Frontal cortex (tissue), 4 donors: Measurements from ENCODE around the gene C10orf62. TPM values are rescaled to one million over a fixed set of nuclear protein-coding genes. Genes with fewer than 3 reads are reported as not detected.
"Not testable (repeated sequence)": the region's sequence is repeated elsewhere in the genome, so short reads cannot be mapped to it uniquely, and the experiment has no call there.

Experiments
- DNase-seq, 2 donors: peaks; one replicate each; pipeline ENCODE4 v3.0.0; 2012; ENCODE audit warnings: low spot score in 2 of 2
- FAIRE-seq: peaks from 2 replicates; lab custom pipeline; 2012; peaks lifted over from hg19 to GRCh38; lab: Jason Lieb, UNC
- total RNA-seq: library from RNA; depleted of rRNA; stranded (reverse); fragments of >200 nt; gene quantifications from one replicate; pipeline ENCODE4 v1.2.3, GENCODE V29; 2014
- donor health status: control.
- donor health status: control.
- donor health status: control.

The C10orf62 gene
- total RNA-seq, 1 donor from 2014 or later: not detected

DNA sequence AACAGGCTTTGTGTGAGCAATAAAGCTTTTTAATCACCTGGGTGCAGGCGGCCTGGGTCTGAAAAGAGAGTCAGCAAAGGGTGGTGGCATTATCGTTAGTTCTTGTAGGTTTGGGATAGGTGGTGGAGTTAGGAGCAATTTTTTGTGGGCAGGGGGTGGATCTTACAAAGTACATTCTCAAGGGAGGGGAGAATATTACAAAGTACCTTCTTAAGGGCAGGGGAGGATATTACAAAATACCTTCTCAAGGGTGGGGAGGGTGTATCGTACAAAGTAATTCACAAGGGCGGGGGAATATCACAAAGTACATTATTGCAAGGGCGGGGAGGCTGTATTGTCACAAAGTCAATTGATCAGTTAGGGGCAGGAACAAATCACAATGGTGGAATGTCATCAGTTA, 27.2 kb upstream of the C10orf62 start:
- not testable (repeated sequence) for DNase-seq, FAIRE-seq

DNA sequence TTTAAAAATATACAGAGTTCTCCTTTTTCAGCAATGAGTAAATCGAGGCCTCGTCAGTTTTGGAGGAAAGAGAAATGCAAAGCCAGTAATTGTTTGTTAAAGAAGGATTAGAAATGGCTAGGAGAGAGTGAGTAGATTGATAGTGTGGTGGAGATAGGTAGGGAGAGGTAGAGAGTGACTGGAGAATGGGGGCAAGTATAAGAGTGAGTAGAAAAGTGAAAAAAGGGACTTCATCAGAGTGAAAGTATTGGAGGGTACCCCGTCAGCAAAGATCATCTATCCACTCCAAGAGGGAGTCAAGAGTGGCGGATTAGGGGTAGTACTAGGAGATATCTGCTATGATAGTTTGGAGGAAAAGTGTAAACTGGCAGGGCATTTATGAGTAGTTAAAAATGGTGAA, 26.2 kb upstream of the C10orf62 start:
- DNase-seq: no peak
- no peak for FAIRE-seq

DNA sequence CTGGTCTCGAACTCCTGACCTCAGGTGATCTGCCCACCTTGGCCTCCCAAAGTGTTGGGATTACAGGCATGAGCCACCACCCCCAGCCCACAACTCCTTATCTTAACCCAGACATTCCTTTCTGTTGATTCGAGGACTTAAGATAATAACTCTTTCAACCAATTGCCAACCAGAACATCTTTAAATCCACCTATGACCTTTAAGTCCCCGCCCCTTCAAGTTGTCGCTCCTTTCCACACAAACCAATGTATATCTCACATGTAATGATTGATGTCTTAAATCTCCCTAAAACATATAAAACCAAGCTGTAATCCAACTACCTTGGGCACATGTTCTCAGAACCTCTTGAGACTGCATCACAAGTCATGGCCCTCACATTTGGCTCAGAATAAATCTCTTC, 24.7 kb upstream of the C10orf62 start:
- FAIRE-seq (no peak), DNase-seq (no peak)

DNA sequence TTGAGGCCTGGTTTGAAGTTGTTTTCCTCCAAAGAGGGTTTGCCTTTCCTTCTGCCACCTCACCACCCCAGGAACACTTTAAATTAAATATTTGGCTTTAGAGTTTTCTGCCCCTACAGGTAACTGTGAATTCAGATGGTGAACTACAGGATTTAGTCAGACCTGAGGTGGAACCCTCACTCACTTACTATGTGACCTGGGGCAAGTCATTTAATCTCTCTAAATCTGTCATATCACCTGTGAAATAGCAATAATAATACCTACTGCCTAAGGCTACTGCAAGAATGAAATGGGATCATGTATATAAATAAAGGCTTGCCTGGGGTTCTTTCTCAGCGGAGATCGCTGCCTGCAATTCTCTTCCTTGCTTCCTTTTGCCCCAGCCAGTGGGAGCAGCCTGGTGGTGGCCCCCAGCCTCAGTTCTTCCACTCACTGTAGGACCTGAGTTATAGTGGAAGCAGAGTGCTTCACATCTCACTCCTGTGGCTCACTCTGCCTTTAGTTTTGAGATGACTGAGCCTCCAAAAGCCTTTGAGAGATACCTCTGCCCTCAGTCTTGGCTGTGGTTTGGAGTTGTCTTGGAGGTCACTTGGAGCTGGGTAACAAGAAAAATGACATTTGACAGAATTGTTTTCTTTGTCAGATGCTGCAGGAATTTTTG, 23.1 kb upstream of the C10orf62 start:
- DNase-seq (no peak), FAIRE-seq (no peak)

DNA sequence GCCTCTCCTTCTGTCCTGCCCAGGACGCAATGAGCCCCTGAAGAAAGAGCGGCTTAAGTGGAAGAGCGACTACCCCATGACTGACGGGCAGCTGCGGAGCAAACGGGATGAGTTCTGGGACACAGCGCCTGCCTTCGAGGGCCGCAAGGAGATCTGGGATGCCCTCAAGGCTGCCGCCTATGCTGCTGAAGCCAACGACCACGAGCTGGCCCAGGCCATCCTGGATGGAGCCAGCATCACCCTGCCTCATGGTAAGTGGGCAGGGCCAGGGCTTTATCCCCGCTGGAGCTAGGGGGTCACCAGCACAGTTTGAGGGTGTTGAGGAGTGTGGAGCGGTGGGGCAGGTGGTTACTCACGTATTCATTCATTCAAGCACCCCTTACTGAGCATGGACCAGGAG, 21.6 kb upstream of the C10orf62 start:
- DNase-seq (no peak), FAIRE-seq (no peak)

DNA sequence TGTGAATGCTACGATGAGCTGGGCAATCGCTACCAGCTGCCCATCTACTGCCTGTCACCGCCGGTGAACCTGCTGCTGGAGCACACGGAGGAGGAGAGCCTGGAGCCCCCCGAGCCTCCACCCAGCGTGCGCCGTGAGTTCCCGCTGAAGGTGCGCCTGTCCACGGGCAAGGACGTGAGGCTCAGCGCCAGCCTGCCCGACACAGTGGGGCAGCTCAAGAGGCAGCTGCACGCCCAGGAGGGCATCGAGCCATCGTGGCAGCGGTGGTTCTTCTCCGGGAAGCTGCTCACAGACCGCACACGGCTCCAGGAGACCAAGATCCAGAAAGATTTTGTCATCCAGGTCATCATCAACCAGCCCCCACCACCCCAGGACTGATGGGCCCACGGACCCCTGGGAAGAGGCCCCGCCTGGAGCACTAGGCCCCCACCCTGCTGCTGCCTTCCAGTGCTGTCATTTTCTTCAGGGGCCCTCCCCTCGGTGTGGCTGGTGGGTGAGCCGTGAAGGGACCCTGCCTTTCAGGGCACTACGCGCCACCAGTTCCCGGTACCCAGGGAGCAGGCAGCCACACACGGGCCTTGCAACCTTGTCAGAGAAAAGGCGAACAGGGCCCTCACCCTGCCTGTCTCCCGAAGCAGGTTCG, 19.3 kb upstream of the C10orf62 start:
- no peak for FAIRE-seq
- no peak for DNase-seq

DNA sequence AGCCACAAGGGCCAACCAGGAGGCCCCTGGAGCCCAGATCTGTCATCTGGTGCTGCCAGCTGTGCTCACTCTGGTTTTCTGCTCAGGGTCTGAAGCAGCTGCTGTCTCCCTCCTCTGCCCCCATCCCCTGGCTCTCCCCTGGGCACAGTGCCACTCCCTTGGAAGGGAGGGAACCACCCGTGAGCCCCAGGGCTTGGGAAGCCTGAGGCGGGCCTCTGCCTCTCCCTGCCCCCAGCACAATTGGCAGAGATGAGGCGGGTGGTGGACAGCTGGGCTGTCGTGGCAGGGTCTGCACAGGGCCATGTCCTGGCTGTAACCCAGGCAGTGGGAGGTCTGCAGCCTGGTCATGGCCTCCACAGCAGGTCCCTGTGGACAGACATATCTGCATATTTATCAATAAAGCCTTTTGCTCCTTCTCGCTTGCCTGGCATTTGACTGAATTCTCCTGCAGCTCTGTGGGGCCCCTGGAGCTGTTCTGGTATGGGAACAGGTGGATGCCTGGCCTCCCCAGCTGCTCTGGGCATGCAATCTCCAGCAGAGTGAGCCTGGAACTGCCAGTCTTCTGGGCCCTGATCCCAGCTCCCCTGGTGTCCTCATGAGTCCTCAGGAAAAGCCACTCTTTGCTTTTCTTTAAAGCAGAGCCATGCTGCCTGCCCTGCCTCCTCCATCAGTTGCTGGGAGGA, 18.6 kb upstream of the C10orf62 start:
- DNase-seq (no peak), FAIRE-seq (no peak)

DNA sequence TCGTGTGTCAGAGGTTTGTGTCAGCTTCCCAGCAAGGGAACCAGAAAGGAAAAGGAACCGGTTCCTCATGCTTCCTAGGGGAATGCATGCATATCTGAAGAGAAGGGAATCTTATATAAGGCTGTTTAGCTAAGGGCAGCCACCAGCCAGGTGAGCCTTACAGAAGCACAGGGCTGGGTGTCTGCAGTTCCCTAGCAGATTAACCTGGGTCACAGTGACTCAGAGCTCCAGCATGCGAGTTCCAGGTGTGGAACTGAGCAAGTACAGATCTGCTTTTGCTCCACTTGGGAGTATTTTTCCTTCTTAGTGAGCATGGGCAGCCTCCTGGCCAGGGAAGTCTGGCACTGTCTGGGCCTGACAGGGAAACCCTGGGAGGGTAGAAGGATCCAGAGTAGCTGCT, 17.9 kb upstream of the C10orf62 start:
- no peak for FAIRE-seq

DNA sequence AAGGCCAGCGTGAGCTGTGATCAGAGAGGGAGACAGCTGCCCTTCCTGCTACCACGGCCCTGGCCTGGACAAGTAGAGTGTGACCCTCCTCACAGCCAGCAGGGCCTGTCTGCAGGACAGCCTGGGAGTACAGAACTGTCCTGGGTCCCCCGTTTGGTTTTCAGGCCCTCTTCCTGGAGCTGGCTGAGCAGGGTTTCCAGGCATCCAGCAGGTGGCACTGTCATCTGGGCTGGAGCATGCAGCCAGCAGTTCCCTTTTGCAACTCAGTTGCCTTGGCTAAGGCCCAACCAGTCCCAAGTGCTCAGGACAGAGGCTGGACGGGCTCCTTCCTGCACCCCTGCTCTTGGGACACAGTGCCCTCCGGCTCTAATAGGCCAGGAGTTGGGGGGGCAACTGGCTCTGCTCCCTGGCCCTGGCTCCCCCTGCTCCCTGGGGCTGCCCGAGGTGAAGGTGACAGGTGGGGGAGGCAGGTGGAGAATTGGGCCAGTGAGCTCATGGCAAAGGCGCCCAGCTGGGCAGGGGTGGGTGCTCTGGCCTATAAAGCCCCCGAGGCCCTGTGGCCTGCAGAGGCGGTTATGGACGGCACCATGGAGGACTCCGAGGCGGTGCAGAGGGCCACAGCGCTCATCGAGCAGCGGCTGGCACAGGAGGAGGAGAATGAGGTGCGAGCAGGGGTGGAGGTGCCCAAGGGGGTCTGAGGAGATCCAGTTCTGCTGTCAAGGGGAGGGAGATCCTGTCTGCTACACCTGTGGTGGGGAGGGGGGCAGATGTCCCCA, 17.1 kb upstream of the C10orf62 start, which contains the start of gene ANKRD2:
Gene ANKRD2 (plus strand): TSS at position 566 of the 776 bp plus-strand sequence. CDS start 10 bp downstream, at position 576.
- FAIRE-seq (no peak), DNase-seq (peak; percentile 76 to 81)

More for the DNA sequence above, 17.9 kb upstream of the C10orf62 start:
- no peak for DNase-seq

DNA sequence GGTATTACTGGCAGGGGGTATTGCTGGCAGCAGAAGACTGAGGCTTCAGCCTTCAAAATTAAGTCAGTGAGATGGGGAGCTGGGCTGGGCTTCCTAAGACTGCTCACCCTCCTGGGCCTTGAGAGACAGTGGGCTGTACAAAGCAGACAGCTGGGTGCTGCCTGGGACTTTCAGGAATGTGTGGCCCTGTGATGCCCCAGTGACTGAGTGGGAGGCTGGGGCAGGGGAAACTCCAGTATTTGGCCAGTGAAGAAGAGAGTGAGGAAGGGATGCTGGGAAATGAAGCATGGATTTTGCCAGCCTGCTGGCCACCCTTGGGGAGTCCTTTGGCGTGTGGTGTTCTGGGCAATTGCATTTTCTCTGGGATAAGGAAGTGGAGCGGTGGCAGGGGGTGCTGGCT, 16.5 kb upstream of the C10orf62 start:
- FAIRE-seq (no peak), DNase-seq (no peak)

DNA sequence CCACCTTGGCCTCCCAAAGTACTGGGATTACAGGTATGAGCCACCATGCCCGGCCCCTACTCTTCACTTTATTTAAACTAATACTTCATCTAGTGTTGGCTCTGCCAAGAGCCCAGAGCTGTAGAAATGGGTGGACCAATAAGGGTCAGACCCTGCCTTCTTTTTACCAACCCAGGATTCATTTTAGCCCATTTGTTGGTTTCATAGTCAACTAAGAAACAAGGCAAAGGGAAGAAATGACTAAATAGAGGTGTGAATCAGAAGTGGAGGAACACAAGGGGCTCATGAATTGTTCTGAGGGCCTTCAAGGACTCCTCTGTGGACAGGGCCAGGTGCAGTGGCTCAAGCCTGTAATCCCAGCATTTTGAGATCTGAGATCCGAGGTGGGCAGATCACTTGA, 15.8 kb upstream of the C10orf62 start:
- FAIRE-seq (no peak), DNase-seq (no peak)

DNA sequence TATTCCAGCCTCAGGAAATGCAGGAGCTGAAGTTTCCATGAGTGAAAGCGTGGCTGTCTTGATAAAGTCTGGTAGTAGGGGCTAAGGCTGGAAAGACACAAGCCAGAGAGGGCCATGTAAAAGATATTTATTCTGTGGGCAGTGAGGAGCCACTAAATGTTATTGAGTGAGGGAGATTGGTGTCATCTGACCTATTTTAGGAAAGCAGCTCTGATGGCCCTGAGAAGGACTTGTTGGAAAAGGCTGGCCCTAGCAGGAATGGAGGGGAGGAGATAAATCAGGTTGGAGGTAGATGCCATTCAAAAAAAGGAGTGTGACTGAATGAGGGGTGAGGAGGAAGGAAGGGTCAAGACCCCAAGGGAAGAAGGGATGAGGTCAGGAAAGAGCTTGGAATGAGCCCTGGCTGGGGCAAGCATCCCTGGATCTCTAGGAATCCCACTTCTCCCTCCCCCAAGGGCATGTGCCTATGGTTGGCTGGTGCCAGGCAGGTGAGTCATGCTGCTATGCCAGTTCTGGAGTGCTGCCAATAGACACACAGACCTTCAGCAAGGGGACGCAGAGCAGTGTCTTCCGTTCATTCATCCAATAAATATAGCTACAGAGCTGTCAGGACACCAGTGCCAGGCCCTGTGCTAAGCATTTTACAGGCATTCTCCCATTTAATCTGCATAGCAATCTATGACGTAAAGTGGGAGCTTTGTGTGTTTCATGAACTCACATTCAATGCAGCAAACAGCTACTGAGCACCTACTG, 15.0 kb upstream of the C10orf62 start:
- DNase-seq (no peak), FAIRE-seq (no peak)

DNA sequence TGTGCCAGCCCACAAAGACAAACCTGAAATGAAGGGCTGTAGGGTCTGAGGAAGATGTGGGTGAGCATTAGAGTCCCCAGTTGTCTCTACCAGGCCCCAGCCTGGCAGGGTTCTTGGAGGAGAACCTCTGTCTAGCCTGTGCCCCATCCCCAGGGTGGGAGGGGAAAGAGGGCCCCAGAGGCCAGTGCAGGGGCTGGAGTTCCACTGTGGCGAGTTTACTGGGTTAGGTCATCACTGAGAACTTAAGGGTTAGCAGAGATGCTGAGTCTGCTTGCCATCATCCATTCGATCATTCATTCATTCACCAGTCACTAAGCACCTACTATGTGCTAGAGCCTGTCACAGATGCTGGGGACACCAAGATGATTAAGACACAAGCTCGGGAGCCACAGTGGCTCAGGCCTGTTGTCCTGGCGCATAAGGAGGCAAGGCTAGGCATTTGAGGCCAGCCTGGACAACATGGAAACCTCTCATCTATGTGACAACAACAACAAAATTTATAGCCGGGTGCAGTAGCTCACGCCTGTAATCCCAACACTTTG, 14.3 kb upstream of the C10orf62 start:
- no peak for FAIRE-seq
- no peak for DNase-seq

DNA sequence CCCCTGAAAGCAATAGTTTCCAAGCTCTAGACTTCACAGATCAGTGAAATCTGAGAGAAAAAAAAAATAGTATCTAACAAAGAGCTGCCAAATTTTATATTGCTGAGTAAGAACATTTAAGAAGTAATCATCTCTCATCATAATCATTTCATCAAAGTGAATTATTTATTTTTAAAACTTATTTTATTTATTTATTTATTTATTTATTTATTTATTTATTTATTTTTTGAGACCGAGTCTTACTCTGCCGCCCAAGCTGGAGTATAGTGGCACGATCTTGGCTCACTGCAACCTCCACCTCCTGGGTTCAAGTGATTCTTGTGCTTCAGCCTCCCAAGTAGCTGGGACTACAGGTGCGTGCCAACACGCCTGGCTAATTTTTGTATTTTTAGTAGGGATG, 13.0 kb upstream of the C10orf62 start:
- not testable (repeated sequence) for DNase-seq
- peak; percentile 24 for FAIRE-seq

DNA sequence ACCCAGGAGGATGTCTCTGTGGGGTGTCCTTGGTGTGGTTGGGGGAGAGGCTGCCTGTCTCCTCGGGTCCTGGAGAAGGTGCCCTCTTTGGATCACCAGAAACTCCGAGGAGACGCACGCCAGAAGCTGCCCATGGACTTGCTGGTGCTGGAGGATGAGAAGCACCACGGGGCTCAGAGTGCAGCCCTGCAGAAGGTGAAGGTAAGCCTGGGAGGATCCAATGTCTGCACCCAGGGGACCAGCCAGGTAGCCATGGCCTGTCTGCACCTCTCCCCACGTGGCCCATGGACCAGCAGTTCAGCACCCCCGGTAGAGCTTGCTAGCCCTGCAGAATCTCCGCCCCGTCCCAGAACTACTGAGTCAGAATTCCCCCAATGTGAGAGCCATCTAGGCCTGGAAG, 11.8 kb upstream of the C10orf62 start:
- no peak for DNase-seq
- no peak for FAIRE-seq

DNA sequence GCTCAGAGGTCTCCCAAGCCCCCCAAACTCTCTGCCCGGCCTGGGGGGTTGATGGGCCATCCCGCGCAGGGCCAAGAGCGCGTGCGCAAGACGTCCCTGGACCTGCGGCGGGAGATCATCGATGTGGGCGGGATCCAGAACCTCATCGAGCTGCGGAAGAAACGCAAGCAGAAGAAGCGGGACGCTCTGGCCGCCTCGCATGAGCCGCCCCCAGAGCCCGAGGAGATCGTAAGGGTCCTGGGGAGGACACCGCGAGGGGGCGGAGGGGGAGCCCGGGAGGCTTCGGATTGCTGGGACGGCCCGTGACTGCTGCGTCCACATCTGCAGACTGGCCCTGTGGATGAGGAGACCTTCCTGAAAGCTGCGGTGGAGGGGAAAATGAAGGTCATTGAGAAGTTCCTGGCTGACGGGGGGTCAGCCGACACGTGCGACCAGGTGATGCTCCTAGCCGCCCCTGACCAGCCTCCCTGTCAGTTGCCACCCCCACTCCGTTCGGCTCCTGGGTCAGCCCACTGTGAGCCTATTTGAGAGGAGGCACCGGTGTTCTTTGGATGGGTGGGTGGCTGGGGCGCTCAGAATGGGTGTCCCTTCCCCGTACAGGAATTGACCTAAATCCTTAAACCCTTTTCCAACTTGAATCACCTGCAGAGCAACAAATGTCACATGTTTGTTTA, 11.2 kb upstream of the C10orf62 start:
- DNase-seq: no peak
- no peak for FAIRE-seq

DNA sequence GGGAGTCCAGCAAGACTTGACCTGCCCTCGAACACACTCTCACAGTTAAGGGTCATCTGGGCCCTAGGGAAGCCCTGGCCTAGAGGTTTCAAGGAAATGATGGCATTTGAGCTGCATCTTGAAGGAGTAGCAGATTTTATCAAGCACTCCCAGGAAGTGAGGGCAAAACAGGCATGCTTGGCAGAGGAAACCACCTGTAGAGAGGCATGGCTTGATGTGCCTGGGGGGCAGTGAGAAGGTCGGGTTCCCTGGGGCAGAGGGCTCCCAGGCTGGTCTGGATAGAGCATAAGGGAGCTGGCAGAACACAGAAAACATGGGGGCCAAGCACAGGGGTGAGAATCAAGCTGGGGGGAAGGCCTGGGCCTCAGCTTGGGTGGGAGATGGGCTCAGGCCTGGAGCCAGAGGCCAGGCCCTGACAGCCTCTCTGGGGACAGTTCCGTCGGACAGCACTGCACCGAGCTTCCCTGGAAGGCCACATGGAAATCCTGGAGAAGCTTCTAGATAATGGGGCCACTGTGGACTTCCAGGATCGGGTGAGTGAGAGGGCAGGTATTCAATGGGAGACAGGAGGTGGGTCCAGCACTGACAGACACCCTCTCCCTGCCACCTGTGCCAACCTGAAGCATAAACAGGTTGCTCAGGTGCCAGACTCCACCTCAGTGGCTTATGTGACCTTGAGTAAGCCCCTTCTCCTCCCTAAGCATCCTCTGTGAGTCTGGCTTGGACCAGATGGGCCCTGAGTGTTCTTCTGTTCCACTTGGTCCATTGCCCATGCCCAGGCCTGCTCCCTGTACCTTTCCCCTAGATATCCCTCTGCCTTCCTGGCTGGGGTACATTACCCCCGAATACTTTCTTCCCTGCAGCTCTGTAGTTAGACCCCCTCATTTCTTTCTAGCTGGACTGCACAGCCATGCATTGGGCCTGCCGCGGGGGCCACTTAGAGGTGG, 8.8 kb upstream of the C10orf62 start:
- no peak for FAIRE-seq

DNA sequence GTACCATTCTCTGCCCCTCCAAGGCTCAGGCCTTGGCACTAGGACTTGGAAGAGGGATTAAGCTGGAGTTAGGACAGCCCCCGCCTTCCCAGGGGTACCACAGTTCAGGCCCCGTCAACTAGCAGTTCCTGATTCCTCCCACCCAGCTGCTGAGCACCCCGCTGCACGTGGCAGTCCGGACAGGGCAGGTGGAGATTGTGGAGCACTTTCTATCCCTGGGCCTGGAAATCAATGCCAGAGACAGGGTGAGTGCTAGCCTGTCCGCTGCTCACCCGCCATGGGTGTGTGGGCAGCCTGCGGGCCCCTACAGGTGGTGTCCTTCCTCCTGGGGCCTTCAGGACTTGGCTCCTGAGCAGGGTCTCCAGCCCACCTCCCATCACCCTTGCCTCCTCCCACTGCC, 7.4 kb upstream of the C10orf62 start:
- DNase-seq: no peak
- FAIRE-seq: no peak

More for the DNA sequence above, 8.8 kb upstream of the C10orf62 start:
- peak in 1 of 2 donors; percentile 10 for DNase-seq
